A549 (cell line): ENCODE measurements around the gene RXRA. TPM values are rescaled to one million over a fixed set of nuclear protein-coding genes. Genes with fewer than 3 reads are reported as not detected.

Experiments used
- ATAC-seq, 2 experiments: fragments of 200-7000 bp in 1 of 2; fragments of >200 bp in 1 of 2; cut with Nextera tagmentation in 1 of 2; cut with Tn5 transposase in 1 of 2; 3 replicates each; pipeline versions ENCODE4 v1.8.0 to v1.9.1; 2018 to 2020; ENCODE audit warnings: mild to moderate bottlenecking in 1 of 2, moderate library complexity in 1 of 2
- CTCF ChIA-PET: fragments of 300-600 bp; sonication (Branson Sonifier 250); formaldehyde crosslinking; extraction: SDS; loops from one replicate; lab custom pipeline; 2021; ENCODE audit warnings: antibody characterized with exemption, inconsistent platforms; lab: Yijun Ruan, JAX
- POLR2A ChIA-PET: fragments of 350-600 bp; formaldehyde crosslinking; extraction: SDS; loops from one replicate; lab custom pipeline; 2021; ENCODE audit warnings: antibody characterized with exemption, inconsistent platforms; lab: Yijun Ruan, JAX
- DNase-seq, 2 experiments: peaks; one replicate each; pipeline versions ENCODE4 v3.0.0 to v3.0.0-alpha.2; 2011 to 2016; ENCODE audit warnings: low read depth in 1 of 2, low spot score in 1 of 2
- FAIRE-seq: peaks from 2 replicates; lab custom pipeline; 2011; peaks lifted over from hg19 to GRCh38; lab: Jason Lieb, UNC
- H3K27ac ChIP-seq, 2 experiments: fragments of >200 bp; sonication (Bioruptor Twin); formaldehyde crosslinking; 3 replicates each; pipeline ENCODE4 v1.5.1; 2016 to 2017
- H3K4me1 ChIP-seq: fragments of >200 bp; sonication (Bioruptor Twin); formaldehyde crosslinking; 3 replicates; pipeline ENCODE4 v1.6.1; 2016
- H3K4me2 ChIP-seq: fragments of >200 bp; sonication (Bioruptor Twin); formaldehyde crosslinking; 3 replicates; pipeline ENCODE4 v1.6.1; 2016
- H3K4me3 ChIP-seq: fragments of >200 bp; sonication (Bioruptor Twin); formaldehyde crosslinking; 3 replicates; pipeline ENCODE4 v1.5.1; 2016
- H3K9me3 ChIP-seq: fragments of >200 bp; sonication (Bioruptor Twin); formaldehyde crosslinking; 3 replicates; pipeline ENCODE4 v1.6.1; 2016
- BHLHE40 ChIP-seq: IDR thresholded peaks from 2 replicates; pipeline ENCODE4 v1.6.1; 2012; ENCODE audit warnings: low read depth, low read length, inconsistent platforms
- CBX8 ChIP-seq: fragments of 200-600 bp; sonication (generic); IDR thresholded peaks from 2 replicates; pipeline ENCODE4 v1.6.1; 2016
- ELK1 ChIP-seq: fragments of 150-350 bp; IDR thresholded peaks from 2 replicates; pipeline ENCODE4 v1.6.1; 2014; ENCODE audit warnings: low read depth, mild to moderate bottlenecking, low read length
- ESRRA ChIP-seq: fragments of 150-350 bp; IDR thresholded peaks from 2 replicates; pipeline ENCODE4 v1.6.1; 2014; ENCODE audit warnings: mild to moderate bottlenecking, low read length, borderline replicate concordance
- GATA3 ChIP-seq: IDR thresholded peaks from 2 replicates; pipeline ENCODE4 v1.6.1; 2012; ENCODE audit warnings: borderline replicate concordance
- HDAC2 ChIP-seq: fragments of 200-600 bp; sonication (generic); IDR thresholded peaks from 2 replicates; pipeline ENCODE4 v1.6.1; 2016
- HES2 ChIP-seq: fragments of >200 bp; sonication (Bioruptor Twin); formaldehyde crosslinking; IDR thresholded peaks from 2 replicates; pipeline ENCODE4 v1.6.1; 2016
- HMGXB4 ChIP-seq: fragments of 250-450 bp; sonication (Bioruptor Pico); IDR thresholded peaks from 2 replicates; pipeline ENCODE4 v1.5.0; 2021; ENCODE audit warnings: mild to moderate bottlenecking, moderate library complexity, borderline replicate concordance
- HOXB5 ChIP-seq: fragments of 250-450 bp; sonication (Bioruptor Pico); IDR thresholded peaks from 2 replicates; pipeline ENCODE4 v1.5.0; 2020; ENCODE audit warnings: mild to moderate bottlenecking, moderate library complexity
- KDM5A ChIP-seq: fragments of 200-600 bp; sonication (generic); IDR thresholded peaks from 2 replicates; pipeline ENCODE4 v1.6.1; 2016; ENCODE audit warnings: antibody characterized with exemption, mild to moderate bottlenecking
- MAFK ChIP-seq: fragments of 450-650 bp; IDR thresholded peaks from 2 replicates; pipeline ENCODE4 v1.6.1; 2014; ENCODE audit not compliant: partially characterized antibody
- MAX ChIP-seq: IDR thresholded peaks from 2 replicates; pipeline ENCODE4 v1.6.1; 2012
- NPAS2 ChIP-seq: fragments of 250-450 bp; sonication (Bioruptor Pico); IDR thresholded peaks from 2 replicates; pipeline ENCODE4 v1.8.0; 2022; ENCODE audit warnings: mild to moderate bottlenecking, moderate library complexity, borderline replicate concordance
- PBX3 ChIP-seq: IDR thresholded peaks from 2 replicates; pipeline ENCODE4 v1.6.1; 2012
- RARB ChIP-seq: fragments of 250-450 bp; sonication (Bioruptor Pico); IDR thresholded peaks from 2 replicates; pipeline ENCODE4 v1.8.0; 2021; ENCODE audit warnings: mild to moderate bottlenecking, moderate library complexity
- RNF2 ChIP-seq: fragments of 200-600 bp; sonication (generic); IDR thresholded peaks from 2 replicates; pipeline ENCODE4 v1.6.1; 2016; ENCODE audit warnings: low read depth, mild to moderate bottlenecking, antibody characterized with exemption, moderate library complexity, borderline replicate concordance
- SMC3 ChIP-seq: fragments of >200 bp; sonication (Bioruptor Twin); formaldehyde crosslinking; IDR thresholded peaks from 3 replicates; pipeline ENCODE4 v1.6.1; 2018; ENCODE audit warnings: inconsistent platforms
- TP53 ChIP-seq: fragments of 250-450 bp; sonication (Bioruptor Pico); IDR thresholded peaks from 2 replicates; pipeline ENCODE4 v1.5.0; 2021; ENCODE audit warnings: mild to moderate bottlenecking, moderate library complexity
- USF2 ChIP-seq: fragments of 450-650 bp; IDR thresholded peaks from 2 replicates; pipeline ENCODE4 v1.6.1; 2014; ENCODE audit warnings: antibody characterized with exemption
- ZC3H11A ChIP-seq: fragments of 450-650 bp; IDR thresholded peaks from 2 replicates; pipeline ENCODE4 v1.6.1; 2014; ENCODE audit warnings: antibody characterized with exemption, mild to moderate bottlenecking
- ZSCAN20 ChIP-seq: fragments of 250-450 bp; sonication (Bioruptor Pico); IDR thresholded peaks from 2 replicates; pipeline ENCODE4 v1.8.0; 2022; ENCODE audit warnings: mild to moderate bottlenecking, moderate library complexity
- WGBS: methylation state at CpG from one replicate; pipeline ENCODE4 v1.1.6; 2017; ENCODE audit errors: missing lambda C conversion rate; 5-methylcytosine and 5-hydroxymethylcytosine counted together
- polyA plus RNA-seq, 4 experiments: library from polyadenylated mRNA; depleted of rRNA in 3 of 4; stranded (reverse); fragments of >200 nt; fragmentation: RNase III in 1 of 4; extraction: RNeasy Plus Mini Kit Qiagen cat#74134 plus additional on column Dnase treatment in 1 of 4; gene quantifications; 2 replicates in 3 of 4; 3 replicates in 1 of 4; pipeline ENCODE4 v1.2.3, GENCODE V29; 2011 to 2017

The RXRA gene
- polyA plus RNA-seq, 2 of the 4 experiments (the other 2 are of a cell fraction) = 6.6 to 23.9 TPM

- TF ChIP-seq MAX (peak; percentile 8; the same call in 1 of the 2 replicates), SMC3 (no peak)
- Histone ChIP-seq H3K9me3 (no peaks in the 10 kb centered on the region), H3K4me3 (no peak overlapping the region), H3K27ac (peak overlapping the region; percentile 93 to 97), H3K4me2 (peak overlapping the region; percentile 86; the same call in 2 of the 3 replicates), H3K4me1 (peaks cover 94% of the 10 kb centered on the region)
- ChIA-PET POLR2A (interaction anchor here (0.6 to 1.3 kb wide), 2 partner anchors 10 to 31 kb away, joined by 3 to 5 read pairs; no protein-coding TSS in a partner anchor), CTCF (interaction anchor here (1.1 to 5.0 kb wide), 10 partner anchors 9 to 206 kb away, joined by 3 to 32 read pairs (median 4); no protein-coding TSS in a partner anchor)
- ATAC-seq (no peak), FAIRE-seq (no peak), DNase-seq (no peak)
- 78% methylated on average over 24 of the region's 27 CpGs for WGBS
These were observed 50.3 kb downstream of the RXRA start for GRCh38 chr9:134376386-134377142.

GRCh38 chr9:134377143-134377484 lies 50.9 kb downstream of the RXRA start:
- ChIA-PET CTCF (interaction anchor here (1.1 to 5.0 kb wide), 11 partner anchors 12 to 206 kb away, joined by 3 to 32 read pairs (median 4); no protein-coding TSS in a partner anchor), POLR2A (interaction anchor here (0.6 to 3.5 kb wide), 2 partner anchors 11 to 30 kb away, joined by 3 to 18 read pairs; no protein-coding TSS in a partner anchor)
- ATAC-seq = no peak
- Histone ChIP-seq H3K9me3 (no peaks in the 10 kb centered on the region), H3K27ac (peak overlapping the region; percentile 93 to 97), H3K4me2 (peak overlapping the region; percentile 86), H3K4me3 (no peak overlapping the region), H3K4me1 (peaks cover 94% of the 10 kb centered on the region)
- FAIRE-seq = no peak
- DNase-seq = no peak
- TF ChIP-seq ZSCAN20 (CRISPR knock-in tag) (no peak), RNF2 (no peak), USF2 (no peak), HDAC2 (no peak), ZC3H11A (no peak), HMGXB4 (no peak), RARB (CRISPR knock-in tag) (no peak), CBX8 (no peak), NPAS2 (CRISPR knock-in tag) (no peak), HOXB5 (CRISPR knock-in tag) (no peak)
- 95% methylated on average over 6 of the region's 8 CpGs for WGBS

- Histone ChIP-seq H3K4me2 (peak overlapping the region; percentile 86), H3K9me3 (no peaks in the 10 kb centered on the region), H3K27ac (peak overlapping the region; percentile 93 to 97), H3K4me1 (peaks cover 94% of the 10 kb centered on the region), H3K4me3 (0 out of 3 replicates have a peak overlapping the region, but pooled peaks have one; percentile 6)
- peak; percentile 61 to 67 for DNase-seq
- ATAC-seq = peak; percentile 32 to 46; a peak in 5 of 6 replicates
- 0% methylated on average over 7 of the region's 17 CpGs for WGBS
- POLR2A ChIA-PET = interaction anchor here (0.7 to 3.5 kb wide), 3 partner anchors 11 to 53 kb away, joined by 4 to 18 read pairs (median 5); no protein-coding TSS in a partner anchor
- CTCF ChIA-PET = interaction anchor here (0.6 to 5.0 kb wide), 11 partner anchors 10 to 214 kb away, joined by 3 to 32 read pairs (median 4); no protein-coding TSS in a partner anchor
- no peak for FAIRE-seq
- TF ChIP-seq KDM5A (no peak), MAX (peak; percentile 68), TP53 (CRISPR knock-in tag) (no peak), HES2 (no peak), PBX3 (no peak), ELK1 (no peak), GATA3 (no peak), SMC3 (peak; percentile 25; the same call in 1 of the 3 replicates), BHLHE40 (no peak), MAFK (no peak), ESRRA (no peak)
These were observed 51.7 kb downstream of the RXRA start for GRCh38 chr9:134377976-134378375.
